Measurements from ENCODE around the gene DYNC1LI2. TPM values are rescaled to one million over a fixed set of nuclear protein-coding genes. Genes with fewer than 3 reads are reported as not detected.
A peak's percentile ranks its signal among the peaks of the same experiment; 100 is the strongest.

Gene DYNC1LI2
- total RNA-seq, 1 experiment from 2014 or later, result 92.8 TPM

- ChIA-PET RAD21 (ENCODE audit: low non-redundant PET in 1 of 2, low total read pairs in 2 of 2, uncharacterized antibody in 2 of 2, unreplicated experiment in 2 of 2) (no interaction called here), POLR2A (no interaction called here), CTCF (interaction anchor here (1.6 to 2.0 kb wide), 2 partner anchors 113 to 151 kb away, joined by 3 to 4 read pairs; partner anchors contain the start of gene NAE1)
- Histone ChIP-seq H3K9ac (ENCODE audit: low read length) (no peak overlapping the region), H3K4me3 (replicated peaks in 1 of 2; ENCODE audit: low read depth in 1 of 2, low read length in 2 of 2) (no peak overlapping the region), H3K4me2 (ENCODE audit: low read length) (no peak overlapping the region), H4K20me1 (ENCODE audit: insufficient read depth) (no peaks in the 10 kb centered on the region), H3K9me2 (ENCODE audit: insufficient read depth) (no peaks in the 10 kb centered on the region), H3K27ac (ENCODE audit: low read depth, low read length) (no peak overlapping the region), H3K27me3 (ENCODE audit: insufficient read depth, low read length) (no peaks in the 10 kb centered on the region), H3K79me2 (ENCODE audit: insufficient read depth, low read length) (no peaks in the 10 kb centered on the region), H3K4me1 (ENCODE audit: control insufficient read depth in 1 of 2, insufficient read depth in 2 of 2, low read length in 2 of 2) (no peaks in the 10 kb centered on the region), H3K36me3 (ENCODE audit: control insufficient read depth in 1 of 2, insufficient read depth in 2 of 2, low read length in 2 of 2) (peaks cover 6 to 7% of the 10 kb centered on the region in 2 experiments; a peak in 3 of 4 replicates), H2AFZ (ENCODE audit: low read depth, low read length, poor library complexity, severe bottlenecking) (no peak overlapping the region), H3K9me3 (ENCODE audit: control insufficient read depth in 1 of 2, insufficient read depth in 1 of 2, low read depth in 1 of 2, low read length in 2 of 2) (no peaks in the 10 kb centered on the region)
- no peak for TF ChIP-seq ZBTB33 (IDR thresholded peaks at IDR 0.05; ENCODE audit: extremely low read depth, insufficient replicate concordance, low read length)
- no peak for TF ChIP-seq EGR1 (IDR thresholded peaks at IDR 0.05; ENCODE audit: low read depth)
- no peak for TF ChIP-seq EZH2 (IDR thresholded peaks at IDR 0.05)
- TF ChIP-seq MAX (IDR thresholded peaks at IDR 0.05), result no peak
- no peak for TF ChIP-seq CEBPB (IDR thresholded peaks at IDR 0.05; ENCODE audit: low read depth)
- no peak for TF ChIP-seq SRF (IDR thresholded peaks at IDR 0.05; ENCODE audit: low read depth)
- no peak for TF ChIP-seq TCF7L2 (IDR thresholded peaks at IDR 0.05; ENCODE audit: borderline replicate concordance, extremely low read depth, insufficient read depth, insufficient read length)
- TF ChIP-seq CTCF (IDR thresholded peaks at IDR 0.05 in 2 of 3, conservative IDR thresholded peaks at IDR 0.05 in 1 of 3; ENCODE audit: borderline replicate concordance in 1 of 3, insufficient read depth in 1 of 3, low read depth in 2 of 3, low read length in 2 of 3), result peak; percentile 29 to 67 (median 62); a peak in 5 of 6 replicates
- no peak for TF ChIP-seq EZH2phosphoT487 (IDR thresholded peaks at IDR 0.05; ENCODE audit: borderline replicate concordance)
- no peak for TF ChIP-seq ZFX (IDR thresholded peaks at IDR 0.05)
- peak; percentile 45 for TF ChIP-seq RAD21 (IDR thresholded peaks at IDR 0.05; ENCODE audit: low read depth)
- ATAC-seq (peak; percentile 87), DNase-seq (ENCODE audit: low read depth, low spot score) (no peak)
- BruUV-seq (replicated peaks), result no TSS peak
- intact Hi-C loops (cut with micrococcal nuclease), result no loop called here
These were observed 34.2 kb downstream of the DYNC1LI2 start for GRCh38 chr16:66717112-66717675.

Measured in HCT116 (cell line).